ENCODE results near the gene NPFFR1.
"Not testable (repeated sequence)": the region's sequence is repeated elsewhere in the genome, so short reads cannot be mapped to it uniquely, and the experiment has no call there.

Gene NPFFR1

DNA sequence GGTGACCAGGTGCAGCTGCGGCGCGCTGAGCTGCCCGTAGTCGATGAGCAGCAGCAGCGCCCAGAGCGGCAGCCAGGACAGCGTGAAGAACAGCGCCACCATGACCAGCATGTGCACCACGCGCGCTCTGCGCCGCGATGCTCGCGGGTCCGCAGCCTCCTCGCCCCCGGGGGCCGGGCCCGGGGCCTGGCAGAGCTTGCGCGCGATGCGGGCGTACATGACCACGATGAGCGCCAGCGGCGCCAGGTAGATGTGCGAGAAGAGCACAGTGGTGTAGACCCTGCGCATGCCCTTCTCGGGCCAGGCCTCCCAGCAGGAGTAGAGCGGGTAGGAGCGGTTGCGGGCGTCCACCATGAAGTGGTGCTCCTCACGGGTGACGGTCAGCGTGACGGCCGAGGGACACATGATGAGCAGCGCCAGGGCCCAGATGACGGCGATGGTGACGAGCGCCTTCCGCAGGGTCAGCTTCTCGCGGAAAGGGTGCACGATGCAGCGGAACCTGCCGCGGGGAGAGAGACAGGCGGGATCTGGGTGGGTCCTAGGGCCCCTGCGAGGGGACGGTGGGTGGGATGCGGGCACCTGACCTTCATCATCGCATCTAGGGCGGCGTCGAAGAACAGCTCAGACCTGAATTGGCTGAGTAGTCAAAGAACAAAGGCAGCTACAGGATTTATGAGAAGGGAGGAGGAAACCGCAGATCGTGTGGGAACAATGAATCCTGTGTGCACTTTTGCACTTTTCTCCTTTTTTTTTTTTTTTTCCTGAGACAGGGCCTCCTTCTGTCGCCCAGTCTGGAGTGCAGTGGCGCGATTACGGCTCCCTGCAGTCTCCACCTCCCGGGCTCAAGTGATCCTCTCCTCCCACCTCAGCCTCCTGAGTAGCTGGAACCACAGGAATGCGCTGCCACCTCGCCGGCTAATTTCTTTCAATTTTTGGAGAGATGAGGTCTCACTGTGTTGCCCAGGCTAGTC lies 28.2 kb downstream of the NPFFR1 start:
- DNase-seq (ENCODE audit: low read depth): no peak

DNA sequence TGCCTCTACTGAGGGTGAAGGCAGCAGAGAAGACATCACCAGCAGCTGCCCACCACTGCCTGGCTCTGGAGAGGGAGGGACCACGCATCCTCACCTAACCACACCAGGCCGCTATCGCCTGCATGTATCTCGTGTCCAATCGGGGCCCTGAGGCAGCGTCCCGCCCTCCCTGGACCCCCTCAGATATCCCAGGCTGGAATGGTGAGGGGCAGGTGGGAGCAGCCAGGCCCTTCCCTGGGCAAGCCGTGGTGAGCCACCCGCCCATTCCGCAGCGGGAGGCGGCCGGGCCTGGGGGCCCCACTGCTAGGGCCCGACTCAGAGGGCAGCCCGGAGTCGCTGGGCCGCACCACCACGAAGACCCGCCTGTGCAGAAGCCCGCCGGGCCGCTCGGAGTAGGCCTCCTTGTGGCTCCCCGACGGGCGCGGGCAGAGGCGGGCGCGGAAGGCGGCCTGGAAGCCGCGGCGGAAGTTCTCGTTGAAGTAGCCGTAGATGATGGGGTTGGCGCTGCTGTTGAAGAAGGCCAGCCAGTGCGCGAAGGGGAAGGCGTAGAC lies 29.0 kb downstream of the NPFFR1 start:
- no peak for DNase-seq (ENCODE audit: low read depth)

DNA sequence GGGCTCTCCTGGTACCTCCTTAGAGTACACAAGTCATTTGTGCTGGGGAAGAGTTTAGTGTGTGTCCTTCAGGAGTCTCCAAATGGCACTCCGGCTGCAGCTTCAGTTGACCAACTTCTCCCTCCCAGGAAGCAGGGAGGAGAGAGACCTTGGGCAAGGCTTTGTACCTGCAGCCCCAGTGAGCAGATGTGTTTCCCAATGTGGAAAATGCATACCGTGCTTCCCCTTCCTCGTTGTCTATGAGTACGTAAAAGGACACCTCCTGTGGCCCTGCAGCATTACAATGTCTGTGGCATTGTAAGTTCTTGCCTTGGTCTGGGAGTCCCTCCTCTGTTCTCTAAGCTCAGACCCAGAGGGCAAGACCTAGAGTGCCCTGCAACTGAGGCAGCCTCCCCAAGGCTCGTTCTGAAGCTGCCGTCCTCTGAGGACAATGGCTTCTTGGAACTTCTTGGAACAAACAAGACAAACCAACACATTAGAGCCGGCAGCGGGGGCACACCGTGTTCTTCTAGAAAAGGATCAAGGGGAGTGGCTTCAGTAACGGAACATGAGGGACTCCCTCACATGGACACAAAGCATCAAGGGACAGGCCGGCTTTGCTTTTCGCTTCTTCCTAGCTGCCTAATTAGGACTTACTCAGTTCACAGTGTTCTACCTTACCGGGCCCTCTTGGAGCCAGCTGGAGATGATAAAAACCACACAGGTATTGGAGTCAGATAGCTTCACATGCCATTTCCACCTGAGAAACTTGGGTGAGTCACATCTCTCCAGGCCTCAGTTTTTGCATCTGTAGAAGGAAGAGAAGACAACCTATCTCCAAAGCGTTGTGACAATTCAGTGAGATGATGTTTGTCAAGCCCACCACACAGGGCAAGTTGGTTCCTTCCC lies 29.7 kb downstream of the NPFFR1 start:
- DNase-seq (ENCODE audit: low read depth): no peak

DNA sequence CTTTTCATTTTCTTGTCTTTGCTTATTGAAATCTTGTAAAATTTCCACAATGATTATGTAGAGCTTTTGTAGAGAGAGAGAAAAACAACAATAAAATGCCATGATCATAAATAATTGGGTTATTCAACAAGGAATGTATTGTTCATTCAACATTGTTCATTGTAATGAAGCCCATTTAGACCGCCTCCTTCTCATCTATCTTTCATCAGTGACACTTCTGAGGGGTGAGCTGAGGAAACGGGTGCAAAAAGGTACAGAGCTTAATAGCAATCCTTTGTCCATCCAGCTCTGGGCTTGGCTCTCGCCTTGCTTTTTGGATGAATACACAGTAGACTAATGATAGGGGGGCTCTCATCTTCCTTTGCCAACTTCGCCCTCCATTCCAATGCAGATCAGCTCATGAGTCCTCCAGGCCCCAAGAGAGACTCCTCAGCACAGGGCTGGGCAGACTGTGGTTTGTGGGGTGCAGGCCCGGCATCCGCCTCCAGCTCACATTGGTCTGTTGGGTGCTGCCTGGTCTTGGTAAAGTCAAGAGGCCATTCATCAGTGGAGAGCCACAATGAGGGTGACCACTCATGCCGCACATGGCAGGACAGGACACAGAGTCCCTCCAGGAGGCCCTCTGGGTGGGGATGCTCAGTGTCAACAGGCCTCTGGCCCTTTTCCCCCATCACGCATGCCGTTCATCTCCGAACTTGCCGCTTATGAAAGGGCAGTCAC lies 32.7 kb downstream of the NPFFR1 start:
- no peak for DNase-seq (ENCODE audit: low read depth)

DNA sequence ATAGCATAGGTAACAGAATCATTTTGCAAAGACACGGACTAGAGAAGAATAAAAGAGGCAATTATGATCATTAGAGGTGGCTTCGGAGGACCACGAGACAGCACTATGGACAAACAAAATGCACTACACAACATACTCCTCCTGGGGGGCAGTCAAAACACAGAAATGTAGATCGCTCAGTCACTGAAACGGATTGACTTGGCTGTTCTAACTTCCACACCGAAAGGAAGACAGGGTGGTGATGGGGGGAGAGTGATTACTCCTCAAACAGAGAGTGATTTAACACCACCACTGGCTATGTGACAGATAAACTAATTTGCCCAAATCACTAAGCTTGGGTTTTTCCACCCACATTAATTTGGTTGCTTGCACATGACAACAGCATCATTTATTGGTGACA lies 36.4 kb downstream of the NPFFR1 start:
- DNase-seq (ENCODE audit: low read depth): no peak

DNA sequence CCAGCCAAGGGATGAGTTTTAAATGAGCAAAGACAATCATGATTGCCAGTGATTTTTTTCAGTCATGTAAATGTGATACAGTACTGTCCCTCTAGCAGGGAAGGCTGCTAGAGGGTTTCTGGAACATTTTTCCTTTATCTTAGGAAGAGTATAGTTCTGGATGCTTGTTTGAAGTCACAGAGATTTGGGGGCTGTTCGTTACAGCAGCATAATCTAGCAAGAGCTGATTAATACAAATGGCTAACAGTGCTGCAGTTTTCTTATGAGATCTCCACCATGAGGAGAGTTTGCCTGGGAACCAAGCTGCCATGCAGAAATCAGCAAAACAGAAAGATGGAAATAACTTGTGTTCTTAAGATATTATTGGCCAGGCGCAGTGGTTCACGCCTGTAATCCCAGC lies 42.7 kb downstream of the NPFFR1 start:
- DNase-seq (ENCODE audit: low read depth): no peak

DNA sequence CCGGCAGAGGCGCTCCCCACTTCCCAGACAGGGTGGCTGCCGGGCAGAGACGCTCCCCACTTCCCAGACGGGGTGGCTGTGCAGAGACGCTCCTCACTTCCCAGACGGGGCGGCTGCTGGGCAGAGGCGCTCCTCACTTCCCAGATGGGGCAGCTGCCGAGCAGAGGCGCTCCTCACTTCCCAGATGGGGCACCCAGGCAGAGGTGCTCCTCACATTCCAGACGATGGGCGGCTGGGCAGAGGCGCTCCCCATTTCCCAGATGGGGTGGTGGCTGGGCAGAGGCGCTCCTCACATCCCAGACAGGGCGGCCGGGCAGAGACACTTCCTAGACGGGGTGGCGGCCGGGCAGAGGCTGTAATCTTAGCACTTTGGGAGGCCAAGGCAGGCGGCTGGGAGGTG lies 43.8 kb downstream of the NPFFR1 start:
- not testable (repeated sequence) for DNase-seq (ENCODE audit: low read depth)

GRCh38 chr10:70239077-70239976 lies 44.5 kb downstream of the NPFFR1 start:
- not testable (repeated sequence) for DNase-seq (ENCODE audit: low read depth)

DNA sequence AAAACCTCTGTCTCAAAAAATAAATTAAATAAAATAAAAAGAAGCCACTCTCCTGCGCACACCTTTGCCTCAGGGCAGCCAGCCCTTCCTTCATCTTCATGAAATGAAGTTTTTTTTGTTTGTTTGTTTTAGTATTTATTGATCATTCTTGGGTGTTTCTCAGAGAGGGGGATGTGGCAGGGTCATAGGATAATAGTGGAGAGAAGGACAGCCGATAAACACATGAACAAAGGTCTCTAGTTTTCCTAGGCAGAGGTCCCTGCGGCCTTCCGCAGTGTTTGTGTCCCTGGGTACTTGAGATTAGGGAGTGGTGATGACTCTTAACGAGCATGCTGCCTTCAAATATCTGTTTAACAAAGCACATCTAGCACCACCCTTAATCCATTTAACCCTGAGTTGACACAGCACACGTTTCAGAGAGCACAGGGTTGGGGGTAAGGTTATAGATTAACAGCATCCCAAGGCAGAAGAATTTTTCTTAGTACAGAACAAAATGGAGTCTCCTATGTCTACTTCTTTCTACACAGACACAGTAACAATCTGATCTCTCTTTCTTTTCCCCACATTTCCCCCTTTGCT lies 45.8 kb downstream of the NPFFR1 start:
- DNase-seq (ENCODE audit: low read depth): not testable (repeated sequence)

DNA sequence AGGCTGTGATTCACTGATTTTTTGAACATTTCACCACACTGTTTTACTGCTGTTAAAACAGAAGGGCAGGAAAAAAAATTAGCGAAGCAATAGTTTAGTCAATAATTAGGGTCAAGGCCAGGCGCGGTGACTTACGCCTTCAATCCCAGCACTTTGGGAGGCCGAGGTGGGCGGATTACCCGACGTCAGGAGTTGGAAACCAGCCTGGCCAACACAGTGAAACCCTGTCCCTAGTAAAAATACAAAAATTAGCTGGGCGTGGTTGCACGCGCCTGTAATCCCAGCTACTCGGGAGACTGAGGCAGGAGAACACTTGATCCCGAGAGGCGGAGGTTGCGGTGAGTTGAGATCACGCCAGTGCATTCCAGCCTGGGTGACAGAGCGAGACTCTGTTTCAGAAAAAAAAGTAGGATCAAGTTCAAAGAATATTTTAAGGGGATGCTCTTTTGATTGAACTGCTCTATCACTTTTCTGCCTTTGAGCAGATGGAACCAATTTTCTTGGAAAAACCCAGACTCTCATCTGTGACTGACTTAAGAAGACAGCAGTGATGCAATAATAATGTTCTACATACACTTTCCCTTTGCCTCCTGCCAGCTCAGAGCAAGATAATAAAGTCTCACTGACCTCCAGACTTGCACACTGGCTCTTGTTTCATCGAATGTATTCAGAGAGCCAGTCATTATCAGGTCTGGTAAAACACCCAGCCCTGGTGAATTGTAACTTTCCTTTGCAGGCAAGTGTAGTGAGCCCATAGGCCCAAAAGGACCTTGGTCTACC lies 48.9 kb downstream of the NPFFR1 start:
- DNase-seq (ENCODE audit: low read depth): no peak

DNA sequence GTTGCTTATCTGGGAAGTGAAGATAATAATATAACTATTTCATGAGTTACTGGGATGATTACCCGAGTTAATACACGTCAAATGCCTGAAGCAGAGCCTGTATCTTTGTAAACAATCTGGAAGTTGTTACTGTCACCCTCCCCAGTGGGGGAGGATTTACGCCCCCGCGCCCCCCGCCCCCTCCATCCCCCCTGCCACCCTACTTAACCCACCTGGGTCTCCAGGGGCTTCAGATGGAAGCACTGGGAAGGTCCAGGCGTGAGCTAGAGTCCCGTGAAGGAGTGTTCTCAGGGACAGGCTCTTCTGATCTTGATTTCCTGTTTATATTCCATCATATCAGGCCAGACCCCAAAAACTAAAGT lies 49.9 kb downstream of the NPFFR1 start:
- DNase-seq (ENCODE audit: low read depth): no peak

- DNase-seq (ENCODE audit: low read depth): peak; percentile 66
These were observed 50.5 kb downstream of the NPFFR1 start, which contains the start of gene PPA1 for GRCh38 chr10:70233109-70233938. TSS of gene PPA1 (minus strand) at chr10:70233429. CDS start at chr10:70233327, 102 bp downstream.

GRCh38 chr10:70232859-70233108 lies 51.0 kb downstream of the NPFFR1 start:
- no peak for DNase-seq (ENCODE audit: low read depth)

- no peak for DNase-seq (ENCODE audit: low read depth)
These were observed 51.5 kb downstream of the NPFFR1 start for GRCh38 chr10:70232155-70232858.

DNA sequence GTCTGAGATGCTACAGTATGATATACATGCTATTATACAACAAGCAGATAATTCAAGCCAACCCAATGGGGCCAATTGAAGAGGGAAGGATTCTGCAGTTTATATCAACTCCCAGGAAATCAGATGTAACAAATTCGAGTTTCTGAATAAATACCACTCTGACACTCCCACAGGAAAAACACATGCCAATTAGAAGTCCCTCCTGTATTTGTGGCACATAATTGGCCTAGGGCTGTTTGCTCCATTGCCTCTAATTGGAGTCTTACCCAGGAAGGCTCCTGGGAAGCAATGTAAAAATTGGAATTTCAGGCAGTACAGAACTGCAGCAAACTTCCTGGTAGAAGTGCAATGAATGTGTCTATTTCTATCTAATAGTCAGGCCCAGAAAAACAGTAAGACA lies 55.3 kb downstream of the NPFFR1 start:
- DNase-seq (ENCODE audit: low read depth): no peak

DNA sequence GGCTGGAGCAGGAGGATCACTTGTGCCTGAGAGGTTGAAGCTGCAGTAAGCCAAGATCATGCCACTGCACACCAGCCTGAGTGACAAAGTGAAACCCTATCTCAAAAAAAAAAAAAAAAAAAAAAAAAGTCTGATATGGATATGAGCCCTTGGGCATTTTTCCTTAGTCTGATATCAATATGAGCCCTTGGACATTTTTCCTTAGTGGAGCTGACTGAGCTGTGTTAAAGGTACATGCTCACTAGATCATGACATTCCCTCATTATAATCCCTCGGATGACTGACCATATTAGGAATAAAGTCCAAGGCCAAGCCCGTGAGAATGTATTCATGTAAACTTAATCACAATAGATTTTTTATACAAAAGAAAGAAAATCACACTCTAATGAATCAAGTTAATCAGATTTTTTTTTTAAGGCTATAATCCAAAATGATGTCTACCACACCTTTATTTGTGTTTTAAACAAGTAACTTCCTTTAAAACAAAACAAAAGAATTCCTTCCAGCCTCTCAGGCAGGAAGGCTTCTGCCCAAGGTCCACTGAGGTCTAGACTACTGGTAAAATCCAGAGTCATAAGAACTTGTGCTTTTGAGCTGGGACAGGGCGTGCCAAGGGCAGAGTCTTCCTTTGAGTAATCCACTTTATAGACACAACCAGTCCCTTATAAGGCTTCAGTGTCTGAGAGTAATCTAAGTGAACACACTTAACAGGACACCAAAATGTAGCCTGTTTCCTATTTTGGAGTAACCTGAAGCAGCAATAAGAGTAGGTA lies 56.1 kb downstream of the NPFFR1 start:
- no peak for DNase-seq (ENCODE audit: low read depth)

- DNase-seq (ENCODE audit: low read depth): no peak
These were observed 60.1 kb downstream of the NPFFR1 start for GRCh38 chr10:70223728-70224127.
